ENCODE data around the gene HDAC7. TPM values are rescaled to one million over a fixed set of nuclear protein-coding genes. Genes with fewer than 3 reads are reported as not detected.

Gene HDAC7
- total RNA-seq, 1 donor from 2014 or later, result 7.1 TPM

GRCh38 chr12:47778881-47779280, 40.8 kb downstream of the HDAC7 start:
- FAIRE-seq, result no peak
- H3K4me3 ChIP-seq (ENCODE audit: low read depth, low read length), result no peak overlapping the region
- H3K36me3 ChIP-seq (ENCODE audit: control insufficient read depth, insufficient read depth, low read length), result peaks cover 5% of the 10 kb centered on the region
- no peaks in the 10 kb centered on the region for H3K27me3 ChIP-seq (ENCODE audit: control insufficient read depth, insufficient read depth, low read length)
- no peak for DNase-seq (ENCODE audit: low read depth)
- no peak for TF ChIP-seq CTCF (IDR thresholded peaks at IDR 0.05; ENCODE audit: insufficient read depth, low read length, severe bottlenecking)

GRCh38 chr12:47777741-47778558, 41.8 kb downstream of the HDAC7 start:
- DNase-seq (ENCODE audit: low read depth), result no peak
- TF ChIP-seq CTCF (IDR thresholded peaks at IDR 0.05; ENCODE audit: insufficient read depth, low read length, severe bottlenecking), result no peak

GRCh38 chr12:47777151-47777550, 42.6 kb downstream of the HDAC7 start:
- DNase-seq (ENCODE audit: low read depth), result no peak
- no peak for FAIRE-seq
- no peak for TF ChIP-seq CTCF (IDR thresholded peaks at IDR 0.05; ENCODE audit: insufficient read depth, low read length, severe bottlenecking)
- peaks cover 2% of the 10 kb centered on the region for H3K36me3 ChIP-seq (ENCODE audit: control insufficient read depth, insufficient read depth, low read length)
- H3K27me3 ChIP-seq (ENCODE audit: control insufficient read depth, insufficient read depth, low read length), result no peaks in the 10 kb centered on the region
- H3K4me3 ChIP-seq (ENCODE audit: low read depth, low read length), result no peak overlapping the region

More at GRCh38 chr12:47777741-47778558, 41.8 kb downstream of the HDAC7 start:
- no peaks in the 10 kb centered on the region for H3K27me3 ChIP-seq (ENCODE audit: control insufficient read depth, insufficient read depth, low read length)
- H3K4me3 ChIP-seq (ENCODE audit: low read depth, low read length), result no peak overlapping the region
- H3K36me3 ChIP-seq (ENCODE audit: control insufficient read depth, insufficient read depth, low read length), result peaks cover 2% of the 10 kb centered on the region
- no peak for FAIRE-seq

GRCh38 chr12:47776471-47777143, 43.1 kb downstream of the HDAC7 start:
- FAIRE-seq (no peak), DNase-seq (ENCODE audit: low read depth) (no peak)
- Histone ChIP-seq H3K4me3 (ENCODE audit: low read depth, low read length) (no peak overlapping the region), H3K36me3 (ENCODE audit: control insufficient read depth, insufficient read depth, low read length) (peaks cover 2% of the 10 kb centered on the region), H3K27me3 (ENCODE audit: control insufficient read depth, insufficient read depth, low read length) (no peaks in the 10 kb centered on the region)
- no peak for TF ChIP-seq CTCF (IDR thresholded peaks at IDR 0.05; ENCODE audit: insufficient read depth, low read length, severe bottlenecking)

- Histone ChIP-seq H3K27me3 (ENCODE audit: control insufficient read depth, insufficient read depth, low read length) (no peaks in the 10 kb centered on the region), H3K36me3 (ENCODE audit: control insufficient read depth, insufficient read depth, low read length) (no peaks in the 10 kb centered on the region), H3K4me3 (ENCODE audit: low read depth, low read length) (no peak overlapping the region)
- DNase-seq (ENCODE audit: low read depth) (no peak), FAIRE-seq (no peak)
- no peak for TF ChIP-seq CTCF (IDR thresholded peaks at IDR 0.05; ENCODE audit: insufficient read depth, low read length, severe bottlenecking)
These were observed 44.4 kb downstream of the HDAC7 start for GRCh38 chr12:47775100-47775911.
